GM18498 (cell line): ENCODE results near the gene STX12.
A peak's percentile ranks its signal among the peaks of the same experiment; 100 is the strongest.
"Not testable (repeated sequence)": the region's sequence is repeated elsewhere in the genome, so short reads cannot be mapped to it uniquely, and the experiment has no call there.

ENCODE experiments used
- ATAC-seq: cut with Tn5 transposase; IDR thresholded peaks from one replicate; pipeline ENCODE4 v1.9.1; 2021; ENCODE audit warnings: mild to moderate bottlenecking, moderate library complexity; ENCODE audit not compliant: unreplicated experiment

STX12 gene

DNA sequence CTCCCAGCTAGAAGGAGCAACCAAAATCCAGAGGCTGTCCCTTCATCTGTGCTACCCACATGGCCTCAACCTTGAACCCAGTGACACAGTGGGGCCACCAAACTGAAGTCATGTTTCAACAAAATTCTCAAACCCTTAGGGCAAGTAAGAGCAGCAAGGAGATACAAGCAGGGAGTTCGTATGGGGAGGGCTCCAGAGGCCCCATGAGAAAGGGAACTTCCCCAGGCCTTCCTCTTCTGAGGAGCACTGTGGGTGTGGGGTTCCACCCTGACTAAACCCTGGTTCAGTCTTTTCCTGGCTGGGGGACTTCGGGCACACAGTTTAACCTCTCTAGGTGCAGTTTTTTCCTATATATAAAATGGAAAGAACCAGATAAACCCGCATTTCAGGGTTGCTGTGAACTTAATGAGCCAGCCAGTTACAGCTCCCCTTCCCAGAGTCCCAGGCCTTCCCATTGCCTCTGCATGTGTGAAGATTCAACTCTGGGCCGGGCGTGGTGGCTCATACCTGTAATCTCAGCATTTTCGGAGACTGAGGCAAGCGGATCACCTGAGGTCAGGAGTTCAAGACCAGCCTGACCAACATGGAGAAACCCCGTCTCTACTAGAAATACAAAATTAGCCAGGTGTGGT lies 91.4 kb downstream of the STX12 start:
- ATAC-seq, result no peak

DNA sequence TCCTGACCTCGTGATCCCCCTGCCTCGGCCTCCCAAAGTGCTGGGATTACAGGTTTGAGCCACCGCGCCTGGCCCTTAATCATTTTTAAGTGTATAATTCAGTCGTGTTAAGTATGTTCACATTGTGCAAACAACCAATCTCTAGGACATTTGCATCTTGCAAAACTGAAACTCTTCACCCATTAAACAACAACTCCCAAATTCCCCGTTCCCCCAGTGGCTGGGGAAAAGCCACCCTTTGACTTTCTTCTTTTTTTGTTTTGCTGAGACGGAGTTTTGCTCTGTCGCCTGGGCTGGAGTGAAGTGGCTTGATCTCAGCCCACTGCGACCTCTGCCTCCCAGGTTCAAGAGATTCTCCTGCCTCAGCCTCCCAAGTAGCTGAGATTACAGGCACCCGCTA lies 92.8 kb downstream of the STX12 start:
- no peak for ATAC-seq

DNA sequence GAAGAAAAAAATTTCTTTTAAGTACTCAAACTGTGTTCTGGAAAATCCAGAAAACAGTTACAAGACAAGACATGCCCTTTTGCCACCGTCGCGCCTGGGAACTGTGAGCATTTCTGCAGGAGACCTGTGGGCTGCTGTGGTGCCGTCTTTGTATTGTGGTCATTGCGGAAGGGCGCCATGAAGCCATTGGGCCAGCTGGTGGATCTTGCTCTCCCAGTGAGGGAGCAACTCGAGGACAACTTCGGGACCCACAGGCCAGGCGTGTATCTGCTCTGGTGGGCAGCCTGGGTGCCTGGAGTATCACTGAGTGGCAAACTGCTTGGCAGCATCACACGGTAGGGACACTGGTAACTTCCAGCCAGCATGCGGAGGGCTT lies 95.5 kb downstream of the STX12 start:
- ATAC-seq, result no peak

DNA sequence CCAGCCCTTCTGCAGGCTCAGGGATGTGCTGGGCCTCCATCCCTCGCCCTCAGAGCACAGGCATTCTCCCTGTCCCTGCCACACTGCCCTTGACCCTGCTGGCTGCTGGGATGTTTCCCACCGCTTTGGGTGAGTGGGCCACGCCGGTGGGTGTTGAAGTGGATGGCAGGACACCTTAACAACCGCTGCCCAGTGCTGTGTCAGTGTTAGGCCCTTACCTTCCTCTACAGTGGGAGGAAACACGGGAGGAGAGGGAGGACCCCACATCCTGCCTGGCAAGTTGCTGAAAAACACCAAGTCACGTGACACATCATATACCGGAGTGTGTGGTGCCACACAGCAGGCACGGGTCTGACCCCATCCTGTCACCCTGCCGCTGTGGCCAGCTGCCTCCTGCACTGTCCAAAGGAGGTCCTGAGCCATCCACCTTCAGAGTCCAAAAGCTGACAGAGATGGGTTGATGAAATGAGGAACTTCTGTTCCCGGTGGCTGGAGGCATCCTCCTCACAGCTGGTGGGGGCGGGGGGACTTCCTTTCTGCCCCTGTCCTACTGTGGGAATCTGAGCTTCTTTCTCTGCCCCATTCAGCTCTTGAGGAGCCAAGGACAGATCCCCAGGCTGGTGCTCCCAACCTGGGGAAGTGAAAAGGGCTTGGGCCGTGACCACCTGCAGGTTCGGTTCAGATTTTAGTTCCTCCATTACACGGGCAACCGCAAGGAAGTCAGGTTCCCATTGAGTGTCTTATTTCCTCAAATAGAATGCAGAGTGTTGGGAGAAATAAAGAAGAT lies 96.1 kb downstream of the STX12 start:
- ATAC-seq, result peak; percentile 53

DNA sequence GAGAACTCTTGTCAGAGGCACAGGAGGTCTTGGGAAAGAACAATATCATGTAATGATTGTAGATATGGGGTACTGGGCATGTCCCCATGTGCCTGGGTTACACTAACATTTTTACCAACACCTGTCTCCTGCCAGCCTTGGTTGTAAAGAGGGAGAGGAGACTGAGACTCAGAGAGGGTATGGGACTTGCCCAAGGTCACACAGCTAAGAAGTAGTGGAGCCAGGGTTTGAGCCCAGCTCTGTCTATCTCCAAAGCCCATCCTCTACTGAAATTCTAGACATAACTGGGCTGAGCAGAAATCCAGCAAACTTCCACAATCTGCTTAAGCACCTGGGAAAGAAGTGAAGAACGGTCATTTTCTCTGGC lies 96.7 kb downstream of the STX12 start:
- ATAC-seq, result no peak

DNA sequence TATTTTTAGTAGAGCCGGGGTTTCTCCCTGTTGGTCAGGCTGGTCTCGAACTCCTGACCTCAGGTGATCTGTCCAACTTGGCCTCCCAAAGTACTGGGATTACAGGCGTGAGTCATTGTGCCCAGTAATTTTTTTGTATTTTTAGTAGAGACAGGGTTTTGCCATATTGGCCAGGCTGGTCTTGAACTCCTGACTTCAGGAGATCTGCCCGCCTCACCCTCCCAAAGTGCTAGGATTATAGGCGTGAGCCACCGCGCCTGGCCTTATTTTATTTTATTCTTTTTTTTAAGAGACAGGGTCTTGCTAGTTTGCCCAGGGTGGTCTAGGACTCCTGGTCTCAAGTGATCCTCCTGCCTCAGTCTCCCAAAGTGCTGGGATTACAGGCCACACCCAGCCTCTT lies 98.1 kb downstream of the STX12 start:
- ATAC-seq, result not testable (repeated sequence)

DNA sequence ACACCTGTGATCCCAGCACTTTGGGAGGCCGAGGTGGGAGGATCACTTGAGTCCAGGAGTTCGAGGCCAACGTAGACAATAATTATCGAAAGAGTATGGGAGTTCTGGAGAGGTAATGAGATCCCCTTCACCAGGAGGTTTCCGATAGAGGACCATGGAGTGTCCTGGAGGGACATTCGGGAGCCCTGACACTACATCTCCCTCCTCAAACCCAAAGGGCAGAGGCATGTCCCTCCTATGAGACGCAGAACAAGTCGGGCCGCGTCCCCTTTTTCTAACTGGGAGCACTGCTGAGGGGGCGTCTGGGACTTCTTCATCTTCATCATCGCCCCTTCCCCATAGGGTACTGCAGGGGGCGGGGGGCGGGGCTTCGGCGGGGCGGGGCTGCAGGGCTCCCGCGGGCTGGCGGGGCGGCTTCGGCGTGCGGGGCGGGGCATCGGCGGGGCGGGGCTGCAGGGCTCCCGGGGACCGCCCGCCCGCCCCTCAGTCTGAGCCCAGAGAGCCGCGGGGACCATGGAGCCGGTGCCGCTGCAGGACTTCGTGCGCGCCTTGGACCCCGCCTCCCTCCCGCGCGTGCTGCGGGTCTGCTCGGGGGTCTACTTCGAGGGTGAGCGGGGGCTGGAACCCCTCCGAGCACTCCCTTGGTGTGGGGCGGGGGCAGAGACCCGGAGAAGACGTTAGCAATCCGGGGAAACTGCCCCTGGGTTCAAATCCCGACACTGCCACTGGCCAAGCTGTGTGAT lies 99.2 kb downstream of the STX12 start, which contains the start of gene THEMIS2:
TSS of gene THEMIS2 (plus strand) at position 486 of the 743 bp plus-strand sequence. CDS start at position 514, 28 bp downstream.
- ATAC-seq, result no peak

DNA sequence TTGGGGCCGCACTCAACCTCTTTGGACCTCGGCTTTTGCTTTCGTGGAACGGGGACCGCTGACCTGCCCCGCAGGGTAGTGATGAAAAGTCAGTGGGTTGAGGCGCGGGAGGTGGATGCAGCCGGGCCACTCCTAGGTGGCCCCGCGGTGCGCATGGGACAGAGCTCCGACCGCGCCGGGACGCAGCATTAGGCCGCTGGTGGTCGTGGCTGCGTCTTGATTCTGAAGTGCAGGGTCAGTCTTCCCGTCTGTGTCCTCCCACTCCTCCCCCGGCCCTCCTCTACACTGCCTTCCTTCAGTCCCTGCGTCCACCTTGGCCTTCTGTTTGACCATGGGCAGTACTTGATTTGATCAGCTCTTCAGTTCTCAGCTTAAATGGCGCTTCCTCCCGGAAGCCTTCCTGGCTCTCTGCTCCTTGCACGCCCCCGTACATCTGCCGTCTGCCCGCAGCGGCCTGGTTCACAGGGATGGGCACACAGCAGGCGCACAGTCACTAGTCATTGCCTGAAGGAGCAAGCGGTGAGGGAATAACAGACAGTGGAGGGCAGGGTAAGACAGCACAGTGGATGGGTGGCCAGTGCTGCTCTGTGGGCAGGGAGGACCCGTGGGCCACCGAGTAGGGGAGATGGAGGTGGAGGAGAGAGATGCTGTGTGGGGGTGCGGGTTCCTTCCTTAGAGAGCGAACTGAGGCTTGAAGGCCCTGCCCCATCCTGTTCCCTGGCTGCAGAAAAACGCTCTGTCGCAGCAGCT lies 100.0 kb downstream of the STX12 start:
- no peak for ATAC-seq

DNA sequence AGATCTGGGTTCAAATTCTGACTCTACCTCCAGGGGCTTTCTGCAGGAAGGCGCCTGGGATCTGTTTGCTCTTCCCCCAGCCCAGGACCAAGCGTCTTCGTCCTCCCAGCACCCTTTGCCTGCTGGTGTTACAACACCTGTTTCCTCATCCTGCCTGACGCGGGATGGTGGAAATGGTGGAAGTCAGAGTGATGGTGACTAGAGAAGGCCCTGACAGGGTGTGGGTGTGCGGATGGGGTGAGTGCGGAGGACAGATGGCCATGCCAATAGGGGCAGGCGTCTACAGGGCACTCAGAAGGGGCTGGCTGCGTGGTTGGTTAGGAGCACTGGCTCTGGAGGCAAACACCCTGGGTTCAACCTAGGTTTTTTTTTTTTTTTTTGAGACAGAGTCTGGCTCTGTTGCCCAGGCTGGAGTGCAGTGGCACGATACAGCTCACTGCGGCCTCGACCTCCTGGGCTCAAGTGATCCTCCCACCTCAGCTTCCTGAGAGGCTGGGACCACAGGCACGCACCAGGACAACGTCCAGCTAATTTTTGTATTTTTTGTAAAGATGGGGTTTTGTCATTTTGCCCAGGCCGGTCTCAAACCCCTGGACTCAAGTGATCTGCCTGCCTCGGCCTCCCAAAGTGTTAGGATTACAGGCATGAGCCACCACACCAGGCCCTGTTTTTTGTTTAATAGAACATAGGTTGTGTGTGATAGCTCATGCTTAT lies 100.8 kb downstream of the STX12 start:
- no peak for ATAC-seq
